Osteocyte (in vitro differentiated cells): ENCODE data around the gene TBX15. TPM values are rescaled to one million over a fixed set of nuclear protein-coding genes. Genes with fewer than 3 reads are reported as not detected.
"Not testable (repeated sequence)": the region's sequence is repeated elsewhere in the genome, so short reads cannot be mapped to it uniquely, and the experiment has no call there.

ENCODE experiments used
- DNase-seq: peaks from one replicate; pipeline ENCODE4 v3.0.0; 2021; ENCODE audit warnings: mixed read lengths; ENCODE audit not compliant: unreplicated experiment; ENCODE audit errors: extremely low spot score
- H3K27ac Mint-ChIP-seq: one replicate; pipeline ENCODE4 v1.8.0; 2021; ENCODE audit warnings: mild to moderate bottlenecking, mixed read lengths; ENCODE audit not compliant: unreplicated experiment
- H3K27me3 Mint-ChIP-seq: one replicate; pipeline ENCODE4 v1.8.0; 2021; ENCODE audit warnings: mixed read lengths; ENCODE audit not compliant: unreplicated experiment
- H3K36me3 Mint-ChIP-seq: one replicate; pipeline ENCODE4 v1.8.0; 2021; ENCODE audit warnings: mixed read lengths; ENCODE audit not compliant: unreplicated experiment
- H3K4me1 Mint-ChIP-seq: one replicate; pipeline ENCODE4 v1.8.0; 2021; ENCODE audit warnings: mixed read lengths; ENCODE audit not compliant: unreplicated experiment
- H3K4me3 Mint-ChIP-seq: one replicate; pipeline ENCODE4 v1.8.0; 2021; ENCODE audit warnings: mild to moderate bottlenecking, moderate library complexity, mixed read lengths; ENCODE audit not compliant: unreplicated experiment
- H3K9me3 Mint-ChIP-seq: one replicate; pipeline ENCODE4 v1.8.0; 2021; ENCODE audit warnings: mixed read lengths; ENCODE audit not compliant: unreplicated experiment
- CTCF ChIP-seq: fragments of 200-600 bp; sonication (generic); IDR thresholded peaks from 2 replicates; pipeline ENCODE4 v1.5.0; 2021; ENCODE audit warnings: antibody characterized with exemption, mild to moderate bottlenecking, moderate library complexity
- total RNA-seq: library from RNA; stranded (reverse); gene quantifications from 2 replicates; pipeline ENCODE4 v1.2.1, GENCODE V29; 2021

Gene TBX15
- total RNA-seq, 1 donor from 2014 or later = 4.3 TPM

- H3K27ac Mint-ChIP-seq = no peak overlapping the region
- H3K9me3 Mint-ChIP-seq = no peaks in the 10 kb centered on the region
- no peak for TF ChIP-seq CTCF
- no peaks in the 10 kb centered on the region for H3K27me3 Mint-ChIP-seq
- H3K4me1 Mint-ChIP-seq = no peaks in the 10 kb centered on the region
- no peaks in the 10 kb centered on the region for H3K36me3 Mint-ChIP-seq
- H3K4me3 Mint-ChIP-seq = no peak overlapping the region
- no peak for DNase-seq
Measured at GRCh38 chr1:118958140-118958539, 30.0 kb downstream of the TBX15 start.

GRCh38 chr1:118957579-118957978 lies 30.6 kb downstream of the TBX15 start:
- not testable (repeated sequence) for H3K27ac Mint-ChIP-seq, H3K4me3 Mint-ChIP-seq, H3K36me3 Mint-ChIP-seq, H3K4me1 Mint-ChIP-seq, H3K9me3 Mint-ChIP-seq, DNase-seq, H3K27me3 Mint-ChIP-seq

- Mint-ChIP-seq H3K36me3 (no peaks in the 10 kb centered on the region), H3K4me1 (no peaks in the 10 kb centered on the region), H3K27me3 (no peaks in the 10 kb centered on the region), H3K4me3 (no peak overlapping the region), H3K27ac (no peak overlapping the region), H3K9me3 (no peaks in the 10 kb centered on the region)
- no peak for DNase-seq
- TF ChIP-seq CTCF = no peak
Measured at GRCh38 chr1:118954301-118954905, 33.7 kb downstream of the TBX15 start.

GRCh38 chr1:118951270-118951936 lies 36.7 kb downstream of the TBX15 start:
- Mint-ChIP-seq H3K9me3 (no peaks in the 10 kb centered on the region), H3K36me3 (no peaks in the 10 kb centered on the region), H3K27me3 (no peaks in the 10 kb centered on the region), H3K27ac (no peak overlapping the region), H3K4me1 (no peaks in the 10 kb centered on the region), H3K4me3 (no peak overlapping the region)
- no peak for DNase-seq
- TF ChIP-seq CTCF = no peak

- no peak for DNase-seq
- no peak overlapping the region for H3K4me3 Mint-ChIP-seq
- no peaks in the 10 kb centered on the region for H3K27me3 Mint-ChIP-seq
- no peaks in the 10 kb centered on the region for H3K36me3 Mint-ChIP-seq
- no peak for TF ChIP-seq CTCF
- no peaks in the 10 kb centered on the region for H3K4me1 Mint-ChIP-seq
- no peak overlapping the region for H3K27ac Mint-ChIP-seq
- H3K9me3 Mint-ChIP-seq = no peaks in the 10 kb centered on the region
Measured at GRCh38 chr1:118949315-118949714, 38.8 kb downstream of the TBX15 start.
